22Rv1 (cell line): ENCODE results near the gene LBHD2.

Experiments
- ZFX ChIP-seq: fragments of 450-650 bp; IDR thresholded peaks from 2 replicates; pipeline ENCODE4 v1.6.1; 2017; ENCODE audit warnings: antibody characterized with exemption, borderline replicate concordance
- TF ChIP-seq, protein P1 (sequence below): fragments of 450-650 bp; IDR thresholded peaks from 2 replicates; pipeline ENCODE4 v1.5.1; 2017; ENCODE audit warnings: mild to moderate bottlenecking

DNA sequence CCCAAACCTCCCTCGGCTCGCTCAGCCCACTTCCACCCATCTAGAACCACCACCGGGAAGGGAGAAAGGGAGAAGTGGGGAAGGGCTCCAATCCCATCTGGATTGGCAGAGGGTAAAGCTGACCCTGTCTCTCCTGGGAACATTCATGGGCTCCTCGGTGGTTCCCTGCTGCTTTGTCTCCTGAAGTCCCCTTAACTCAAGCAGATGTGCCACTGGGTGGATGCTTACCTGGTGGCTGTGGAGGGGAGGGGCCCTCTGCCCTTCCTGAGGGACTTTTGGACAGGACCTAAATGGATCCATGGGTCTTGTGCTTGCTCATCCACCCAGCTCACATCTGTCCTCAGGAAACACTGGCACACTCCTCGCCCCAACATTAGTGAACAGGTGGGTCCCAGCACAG lies 24.5 kb upstream of the LBHD2 start:
- TF ChIP-seq, protein P1, sequence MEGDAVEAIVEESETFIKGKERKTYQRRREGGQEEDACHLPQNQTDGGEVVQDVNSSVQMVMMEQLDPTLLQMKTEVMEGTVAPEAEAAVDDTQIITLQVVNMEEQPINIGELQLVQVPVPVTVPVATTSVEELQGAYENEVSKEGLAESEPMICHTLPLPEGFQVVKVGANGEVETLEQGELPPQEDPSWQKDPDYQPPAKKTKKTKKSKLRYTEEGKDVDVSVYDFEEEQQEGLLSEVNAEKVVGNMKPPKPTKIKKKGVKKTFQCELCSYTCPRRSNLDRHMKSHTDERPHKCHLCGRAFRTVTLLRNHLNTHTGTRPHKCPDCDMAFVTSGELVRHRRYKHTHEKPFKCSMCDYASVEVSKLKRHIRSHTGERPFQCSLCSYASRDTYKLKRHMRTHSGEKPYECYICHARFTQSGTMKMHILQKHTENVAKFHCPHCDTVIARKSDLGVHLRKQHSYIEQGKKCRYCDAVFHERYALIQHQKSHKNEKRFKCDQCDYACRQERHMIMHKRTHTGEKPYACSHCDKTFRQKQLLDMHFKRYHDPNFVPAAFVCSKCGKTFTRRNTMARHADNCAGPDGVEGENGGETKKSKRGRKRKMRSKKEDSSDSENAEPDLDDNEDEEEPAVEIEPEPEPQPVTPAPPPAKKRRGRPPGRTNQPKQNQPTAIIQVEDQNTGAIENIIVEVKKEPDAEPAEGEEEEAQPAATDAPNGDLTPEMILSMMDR: no peak
- no peak for TF ChIP-seq ZFX
